Suprapubic skin (tissue), 4 donors: ENCODE results near the gene GPR75.
A peak's percentile ranks its signal among the peaks of the same experiment; 100 is the strongest.

Experiments used
- CTCF ChIP-seq, 2 donors: fragments of 200-600 bp in 1 of 2; fragments of 450-650 bp in 1 of 2; sonication (generic) in 1 of 2; IDR thresholded peaks; one replicate each; pipeline ENCODE4 v1.5.1; 2016 to 2019; ENCODE audit warnings: antibody characterized with exemption in 2 of 2, mild to moderate bottlenecking in 1 of 2, moderate library complexity in 1 of 2
- EP300 ChIP-seq: sonication (generic); formaldehyde crosslinking; IDR thresholded peaks from one replicate; pipeline ENCODE4 v1.6.1; 2017; ENCODE audit warnings: antibody characterized with exemption
- POLR2A ChIP-seq, 2 donors: fragments of 450-650 bp; IDR thresholded peaks; one replicate each; pipeline ENCODE4 v1.6.1; 2017; ENCODE audit warnings: antibody characterized with exemption in 2 of 2, mild to moderate bottlenecking in 2 of 2, moderate library complexity in 2 of 2
- POLR2AphosphoS5 ChIP-seq, 3 donors: sonication (generic); formaldehyde crosslinking; IDR thresholded peaks; one replicate each; pipeline ENCODE4 v1.6.1; 2017; ENCODE audit warnings: antibody characterized with exemption in 3 of 3

GRCh38 chr2:53826587-53827397 lies 33.0 kb downstream of the GPR75 start:
- TF ChIP-seq CTCF (IDR thresholded peaks at IDR 0.05) (no peak), EP300 (no peak), POLR2AphosphoS5 (IDR thresholded peaks at IDR 0.05) (peak in 2 of 3 donors; percentile 33 to 58), POLR2A (IDR thresholded peaks at IDR 0.05) (no peak)
